ENCODE results near the gene APBB1.

Gene APBB1

GRCh38 chr11:6377902-6378639, 40.8 kb downstream of the APBB1 start:
- H3K4me3 ChIP-seq (ENCODE audit: low read length): no peak overlapping the region
- no peak for DNase-seq (ENCODE audit: low read depth)
- no peak for TF ChIP-seq CTCF (conservative IDR thresholded peaks at IDR 0.05; ENCODE audit: low read length)

- no peak for DNase-seq (ENCODE audit: low read depth)
- no peak overlapping the region for H3K4me3 ChIP-seq (ENCODE audit: low read length)
- no peak for TF ChIP-seq CTCF (conservative IDR thresholded peaks at IDR 0.05; ENCODE audit: low read length)
Measured at GRCh38 chr11:6371825-6372224, 47.1 kb downstream of the APBB1 start.

- H3K4me3 ChIP-seq (ENCODE audit: low read length): no peak overlapping the region
- no peak for TF ChIP-seq CTCF (conservative IDR thresholded peaks at IDR 0.05; ENCODE audit: low read length)
- DNase-seq (ENCODE audit: low read depth): no peak
Measured at GRCh38 chr11:6365659-6366058, 53.2 kb downstream of the APBB1 start.

- TF ChIP-seq CTCF (conservative IDR thresholded peaks at IDR 0.05; ENCODE audit: low read length): peak; percentile 97
- H3K4me3 ChIP-seq (ENCODE audit: low read length): no peak overlapping the region
- DNase-seq (ENCODE audit: low read depth): peak; percentile 79
Measured at GRCh38 chr11:6362873-6363678, 55.8 kb downstream of the APBB1 start.

- DNase-seq (ENCODE audit: low read depth): no peak
- no peak for TF ChIP-seq CTCF (conservative IDR thresholded peaks at IDR 0.05; ENCODE audit: low read length)
- H3K4me3 ChIP-seq (ENCODE audit: low read length): no peak overlapping the region
Measured at GRCh38 chr11:6362185-6362872, 56.6 kb downstream of the APBB1 start.

GRCh38 chr11:6360183-6360582, 58.7 kb downstream of the APBB1 start:
- H3K4me3 ChIP-seq (ENCODE audit: low read length): no peak overlapping the region
- no peak for TF ChIP-seq CTCF (conservative IDR thresholded peaks at IDR 0.05; ENCODE audit: low read length)
- DNase-seq (ENCODE audit: low read depth): no peak
